Kidney (tissue), 14 donors: ENCODE results near the gene MAGI1. TPM values are rescaled to one million over a fixed set of nuclear protein-coding genes. Genes with fewer than 3 reads are reported as not detected.

Source experiments
- DNase-seq, 5 donors: peaks; one replicate each; pipeline ENCODE4 v3.0.0-alpha.2; 2013 to 2020
- FAIRE-seq: peaks from 2 replicates; lab custom pipeline; 2012; peaks lifted over from hg19 to GRCh38; lab: Jason Lieb, UNC
- H3K27ac ChIP-seq, 2 donors: one replicate each; pipeline ENCODE4 v1.7.0; 2013; ENCODE audit warnings: low read depth in 2 of 2, low read length in 2 of 2, inconsistent platforms in 1 of 2
- H3K27me3 ChIP-seq: one replicate; pipeline ENCODE4 v1.7.1; 2013; ENCODE audit warnings: low read length, inconsistent platforms; ENCODE audit not compliant: control insufficient read depth, insufficient read depth
- H3K36me3 ChIP-seq, 3 donors: one replicate each; pipeline versions ENCODE4 v1.7.0 to v1.7.1; 2013; ENCODE audit warnings: low read length in 3 of 3, control low read depth in 1 of 3, inconsistent platforms in 1 of 3; ENCODE audit not compliant: insufficient read depth in 3 of 3, control insufficient read depth in 2 of 3
- H3K4me1 ChIP-seq, 3 donors: one replicate each; pipeline versions ENCODE4 v1.7.0 to v1.7.1; 2013; ENCODE audit warnings: low read length in 3 of 3, inconsistent platforms in 1 of 3, low read depth in 1 of 3; ENCODE audit not compliant: control insufficient read depth in 2 of 3, insufficient read depth in 2 of 3
- H3K4me3 ChIP-seq, 3 donors: one replicate each; pipeline versions ENCODE4 v1.7.0 to v1.8.1; 2013; ENCODE audit warnings: low read length in 3 of 3, control low read depth in 1 of 3, inconsistent platforms in 1 of 3
- H3K9ac ChIP-seq, 3 donors: one replicate each; pipeline versions ENCODE4 v1.7.0 to v1.7.1; 2013; ENCODE audit warnings: low read length in 3 of 3, control low read depth in 1 of 3, inconsistent platforms in 1 of 3
- H3K9me3 ChIP-seq, 3 donors: one replicate each; pipeline versions ENCODE4 v1.7.0 to v1.7.1; 2013; ENCODE audit warnings: low read length in 3 of 3, control low read depth in 1 of 3, inconsistent platforms in 1 of 3; ENCODE audit not compliant: control insufficient read depth in 2 of 3, insufficient read depth in 1 of 3
- intact Hi-C: fragments of 100-400 bp; cut with DNase I; formaldehyde crosslinking; loops from one replicate; pipeline ENCODE4 v1.11.1; 2022
- polyA plus RNA-seq: library from polyadenylated mRNA; stranded (reverse); fragments of 350-450 nt; fragmentation: Illumina TruSeq; extraction: RNeasy Lipid Tissue Mini Kit (QIAGEN cat#74804); gene quantifications from one replicate; pipeline ENCODE4 v1.2.3, GENCODE V29; 2014; ENCODE audit warnings: low read depth, low replicate concordance; ENCODE audit not compliant: insufficient read depth
- total RNA-seq: library from RNA; stranded (reverse); fragmentation: NEBNext Ultra II Directional; extraction: Animal tissue kit (Norgen Biotek cat#: 25700); gene quantifications from one replicate; pipeline ENCODE4 v1.2.1, GENCODE V29; 2021
- TF ChIP-seq, protein P1 (sequence below): IDR thresholded peaks from 3 replicates; pipeline ENCODE4 v1.5.1; 2012; ENCODE audit warnings: mild to moderate bottlenecking, moderate library complexity, borderline replicate concordance; ENCODE audit not compliant: insufficient read depth; ENCODE audit errors: extremely low read depth
- donor health status: control.
- donor health status: control.
- donor health status: control.
- donor health status: control.
- donor health status: control.
- donor health status: DM: yes; HTN: yes; CAD: no.
- donor health status: Normal renal cell carcinoma (clear cell type).

The MAGI1 gene
- total and polyA plus RNA-seq, 2 donors from 2014 or later, result 8.2 to 42.8 TPM

DNA sequence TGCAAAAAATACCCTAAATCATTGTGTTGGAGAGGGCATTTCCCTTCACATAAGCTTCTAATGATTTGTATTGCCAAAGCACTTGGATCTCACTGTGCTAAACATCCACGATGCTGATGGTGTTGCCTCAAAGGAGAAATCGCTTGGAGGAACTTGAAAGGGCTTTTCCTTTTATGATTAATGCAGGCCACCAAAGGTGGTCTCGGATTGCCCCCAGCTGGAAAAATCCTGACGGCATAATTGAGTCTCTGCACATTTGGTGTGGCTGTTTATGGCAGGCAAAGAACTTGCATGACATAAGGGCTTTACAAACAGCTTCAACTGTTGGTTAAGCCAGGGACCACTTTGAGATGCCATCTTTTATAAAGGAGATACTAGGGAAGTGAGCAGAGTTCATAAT, 687.0 kb downstream of the MAGI1 start:
- Histone ChIP-seq H3K27ac (no peak overlapping the region), H3K9me3 (no peaks in the 10 kb centered on the region), H3K4me3 (no peak overlapping the region), H3K36me3 (no peaks in the 10 kb centered on the region), H3K27me3 (no peaks in the 10 kb centered on the region), H3K9ac (no peak overlapping the region), H3K4me1 (peaks cover 0 to 8% (median 0%) of the 10 kb centered on the region in 3 donors)
- no peak for FAIRE-seq
- intact Hi-C loops, result no loop called here
- DNase-seq, result peak in 1 of 5 donors; percentile 16
- TF ChIP-seq, protein P1, sequence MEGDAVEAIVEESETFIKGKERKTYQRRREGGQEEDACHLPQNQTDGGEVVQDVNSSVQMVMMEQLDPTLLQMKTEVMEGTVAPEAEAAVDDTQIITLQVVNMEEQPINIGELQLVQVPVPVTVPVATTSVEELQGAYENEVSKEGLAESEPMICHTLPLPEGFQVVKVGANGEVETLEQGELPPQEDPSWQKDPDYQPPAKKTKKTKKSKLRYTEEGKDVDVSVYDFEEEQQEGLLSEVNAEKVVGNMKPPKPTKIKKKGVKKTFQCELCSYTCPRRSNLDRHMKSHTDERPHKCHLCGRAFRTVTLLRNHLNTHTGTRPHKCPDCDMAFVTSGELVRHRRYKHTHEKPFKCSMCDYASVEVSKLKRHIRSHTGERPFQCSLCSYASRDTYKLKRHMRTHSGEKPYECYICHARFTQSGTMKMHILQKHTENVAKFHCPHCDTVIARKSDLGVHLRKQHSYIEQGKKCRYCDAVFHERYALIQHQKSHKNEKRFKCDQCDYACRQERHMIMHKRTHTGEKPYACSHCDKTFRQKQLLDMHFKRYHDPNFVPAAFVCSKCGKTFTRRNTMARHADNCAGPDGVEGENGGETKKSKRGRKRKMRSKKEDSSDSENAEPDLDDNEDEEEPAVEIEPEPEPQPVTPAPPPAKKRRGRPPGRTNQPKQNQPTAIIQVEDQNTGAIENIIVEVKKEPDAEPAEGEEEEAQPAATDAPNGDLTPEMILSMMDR, result no peak

DNA sequence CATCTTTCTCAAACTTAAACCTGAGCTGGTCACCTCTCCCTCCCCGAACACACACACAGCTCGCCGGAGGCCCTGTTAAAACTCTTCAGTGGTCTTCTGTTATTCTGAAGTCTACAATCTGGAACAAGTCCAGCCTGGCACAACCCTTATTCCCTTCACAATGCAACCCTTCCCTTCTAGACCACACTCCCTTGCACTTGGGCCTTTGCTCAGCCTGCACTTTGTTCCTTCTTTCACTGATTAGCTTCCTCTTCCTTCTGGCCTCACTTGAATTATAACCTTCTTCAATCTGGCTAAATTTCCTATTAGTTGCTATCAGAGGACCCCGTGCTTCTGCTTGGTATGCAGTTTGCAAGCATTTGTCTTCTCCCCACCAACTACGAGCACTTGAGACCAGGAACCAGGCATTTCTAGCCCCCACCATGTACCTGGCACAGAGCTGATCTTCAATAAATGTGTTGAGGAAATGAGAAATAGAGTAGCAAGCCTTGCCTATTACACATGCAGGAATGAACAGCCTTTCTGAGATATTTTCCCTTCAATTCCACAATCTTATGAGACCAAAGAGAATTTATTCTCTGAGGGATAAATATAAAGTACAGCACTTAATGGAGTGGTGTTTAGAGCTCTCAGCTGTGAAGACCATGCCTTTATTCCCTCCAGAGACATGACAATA, 687.8 kb downstream of the MAGI1 start:
- intact Hi-C loops, result no loop called here
- H3K4me3 ChIP-seq, result no peak overlapping the region
- TF ChIP-seq, protein P1, result no peak
- no peak overlapping the region for H3K27ac ChIP-seq
- H3K4me1 ChIP-seq, result peaks cover 0 to 8% (median 0%) of the 10 kb centered on the region in 3 donors
- no peaks in the 10 kb centered on the region for H3K9me3 ChIP-seq
- no peak overlapping the region for H3K9ac ChIP-seq
- no peaks in the 10 kb centered on the region for H3K27me3 ChIP-seq
- DNase-seq (no peak), FAIRE-seq (no peak)
- no peaks in the 10 kb centered on the region for H3K36me3 ChIP-seq

DNA sequence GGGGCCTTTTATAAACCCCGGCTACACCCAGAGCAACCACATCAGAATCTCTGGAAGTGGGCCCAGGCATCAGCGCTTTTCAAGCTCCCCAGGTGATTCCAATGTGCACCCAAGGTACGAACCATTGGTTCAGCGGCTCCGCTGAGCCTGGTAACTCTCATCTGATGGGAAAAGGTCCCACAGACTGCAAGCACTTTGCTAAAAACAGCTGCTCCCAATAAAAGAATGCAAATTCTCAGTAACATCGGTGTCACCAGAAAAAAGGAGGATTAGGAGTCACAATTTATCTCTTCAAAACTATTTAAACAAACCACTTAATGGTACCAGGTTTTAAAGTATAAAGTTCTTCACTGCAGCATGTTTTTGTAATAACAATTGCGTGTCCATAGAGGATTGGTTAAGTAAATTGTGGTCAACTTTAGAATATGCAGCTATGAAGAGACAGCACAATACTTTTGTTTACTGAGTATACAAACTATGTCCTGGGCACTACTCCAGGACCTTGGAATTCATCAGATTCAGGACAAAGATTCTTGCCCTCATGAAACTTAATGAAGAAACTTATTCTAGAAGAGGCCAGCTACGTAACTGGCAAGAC, 690.2 kb downstream of the MAGI1 start:
- no peak for FAIRE-seq
- no peak for DNase-seq
- intact Hi-C loops, result no loop called here

More for the DNA sequence above, 690.2 kb downstream of the MAGI1 start:
- Histone ChIP-seq H3K4me1 (peaks cover 0 to 10% (median 0%) of the 10 kb centered on the region in 3 donors), H3K36me3 (no peaks in the 10 kb centered on the region), H3K4me3 (no peak overlapping the region), H3K9ac (no peak overlapping the region), H3K27ac (no peak overlapping the region), H3K9me3 (no peaks in the 10 kb centered on the region), H3K27me3 (no peaks in the 10 kb centered on the region)
- TF ChIP-seq, protein P1, result no peak
